ENCODE measurements around the gene NAT8L.
"Not testable (repeated sequence)": the region's sequence is repeated elsewhere in the genome, so short reads cannot be mapped to it uniquely, and the experiment has no call there.

Gene NAT8L
- total RNA-seq: 0 to 1.6 (median 0) reads per million in 3 experiments

- DNase-seq: no peak
Measured at GRCh38 chr4:2059046-2059725, at the start of gene NAT8L. Gene NAT8L, plus strand, starts transcription at chr4:2059327. Its CDS starts 185 bp downstream, at chr4:2059512.

GRCh38 chr4:2009651-2010233 lies 49.4 kb upstream of the NAT8L start:
- peak; percentile 64 for DNase-seq

GRCh38 chr4:2011583-2011982 lies 47.5 kb upstream of the NAT8L start:
- no peak for DNase-seq

- DNase-seq: no peak
Measured at GRCh38 chr4:2015008-2015407, 44.1 kb upstream of the NAT8L start.

GRCh38 chr4:2021358-2022018 lies 37.6 kb upstream of the NAT8L start:
- not testable (repeated sequence) for DNase-seq

GRCh38 chr4:2024683-2025082 lies 34.4 kb upstream of the NAT8L start:
- DNase-seq: no peak

- no peak for DNase-seq
Measured at GRCh38 chr4:2025817-2026216, 33.3 kb upstream of the NAT8L start.

- DNase-seq: not testable (repeated sequence)
Measured at GRCh38 chr4:2027120-2027519, 32.0 kb upstream of the NAT8L start.

GRCh38 chr4:2031161-2031560 lies 28.0 kb upstream of the NAT8L start:
- not testable (repeated sequence) for DNase-seq

GRCh38 chr4:2036327-2036726 lies 22.8 kb upstream of the NAT8L start:
- DNase-seq: no peak

- no peak for DNase-seq
Measured at GRCh38 chr4:2036866-2037265, 22.3 kb upstream of the NAT8L start.

GRCh38 chr4:2040391-2041238 lies 18.5 kb upstream of the NAT8L start:
- no peak for DNase-seq

- peak; percentile 76 for DNase-seq
Measured at GRCh38 chr4:2041239-2042130, 17.6 kb upstream of the NAT8L start.

- DNase-seq: peak; percentile 33
Measured at GRCh38 chr4:2042204-2042946, 16.8 kb upstream of the NAT8L start.

- DNase-seq: no peak
Measured at GRCh38 chr4:2042947-2043395, 16.2 kb upstream of the NAT8L start.

- no peak for DNase-seq
Measured at GRCh38 chr4:2043396-2044118, 15.6 kb upstream of the NAT8L start.

- no peak for DNase-seq
Measured at GRCh38 chr4:2044119-2044485, 15.0 kb upstream of the NAT8L start.

GRCh38 chr4:2044542-2045517 lies 14.3 kb upstream of the NAT8L start:
- no peak for DNase-seq

GRCh38 chr4:2045518-2045951 lies 13.6 kb upstream of the NAT8L start:
- no peak for DNase-seq
